Hepatocyte (in vitro differentiated cells): ENCODE data around the gene CERK.

Experiments used
- CTCF ChIP-seq: fragments of 200-600 bp; sonication (generic); IDR thresholded peaks from 2 replicates; pipeline ENCODE4 v1.5.1; 2016; ENCODE audit warnings: antibody characterized with exemption, mild to moderate bottlenecking; ENCODE audit not compliant: poor library complexity
- EZH2 ChIP-seq: fragments of 200-600 bp; sonication (generic); IDR thresholded peaks from 2 replicates; pipeline ENCODE4 v1.6.1; 2016; ENCODE audit warnings: antibody characterized with exemption, mild to moderate bottlenecking, borderline replicate concordance
- EZH2phosphoT487 ChIP-seq: fragments of 200-600 bp; sonication (generic); IDR thresholded peaks from one replicate; pipeline ENCODE4 v1.6.1; 2018; ENCODE audit warnings: antibody characterized with exemption, mild to moderate bottlenecking, low read depth, moderate library complexity; ENCODE audit not compliant: unreplicated experiment, severe bottlenecking

GRCh38 chr22:46673205-46673604, 64.8 kb downstream of the CERK start:
- TF ChIP-seq CTCF (no peak), EZH2 (no peak), EZH2phosphoT487 (no peak)
